ENCODE data around the gene DDR1.

- no peak for TF ChIP-seq CTCF (conservative IDR thresholded peaks at IDR 0.05 in 1 of 2, IDR thresholded peaks at IDR 0.05 in 1 of 2; ENCODE audit: extremely low read depth in 1 of 2, insufficient read depth in 1 of 2, low read depth in 1 of 2, low read length in 2 of 2)
- TF ChIP-seq EZH2 (IDR thresholded peaks at IDR 0.05; ENCODE audit: borderline replicate concordance, low read length) = no peak
Observed at GRCh38 chr6:30930506-30930905, 46.2 kb downstream of the DDR1 start.
